GOT3 (cell line): ENCODE data around the gene BLOC1S2.
"Not testable (repeated sequence)": the region's sequence is repeated elsewhere in the genome, so short reads cannot be mapped to it uniquely, and the experiment has no call there.

Experiments used
- DNase-seq: peaks from one replicate; lab custom pipeline; 2025; ENCODE audit warnings: mixed read lengths; lab: John Stamatoyannopoulos, UW

Gene BLOC1S2

DNA sequence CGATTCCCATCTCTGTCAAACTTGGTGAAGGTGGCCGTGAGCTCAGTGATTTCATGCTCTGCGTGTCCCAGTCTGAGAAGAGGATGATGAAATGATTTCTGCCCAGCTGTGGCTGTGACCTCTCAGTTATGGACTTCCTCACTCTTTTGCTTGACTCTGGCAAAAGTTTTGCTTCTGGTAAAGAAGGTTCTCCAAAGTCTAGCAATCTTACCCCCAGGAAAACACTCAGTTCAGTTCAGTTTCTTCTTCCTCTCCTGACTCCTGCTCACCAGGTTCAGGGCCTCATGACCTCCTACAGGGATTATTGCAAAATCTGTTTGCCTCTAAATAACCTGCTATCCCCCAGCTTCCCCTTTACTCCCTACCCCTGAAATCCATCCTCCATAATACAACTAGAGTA lies 4.9 kb upstream of the BLOC1S2 start:
- DNase-seq = no peak

- DNase-seq = no peak
Observed at GRCh38 chr10:100289641-100290040, 3.2 kb upstream of the BLOC1S2 start.

- DNase-seq = no peak
Observed at GRCh38 chr10:100288196-100288595, 1.7 kb upstream of the BLOC1S2 start.

DNA sequence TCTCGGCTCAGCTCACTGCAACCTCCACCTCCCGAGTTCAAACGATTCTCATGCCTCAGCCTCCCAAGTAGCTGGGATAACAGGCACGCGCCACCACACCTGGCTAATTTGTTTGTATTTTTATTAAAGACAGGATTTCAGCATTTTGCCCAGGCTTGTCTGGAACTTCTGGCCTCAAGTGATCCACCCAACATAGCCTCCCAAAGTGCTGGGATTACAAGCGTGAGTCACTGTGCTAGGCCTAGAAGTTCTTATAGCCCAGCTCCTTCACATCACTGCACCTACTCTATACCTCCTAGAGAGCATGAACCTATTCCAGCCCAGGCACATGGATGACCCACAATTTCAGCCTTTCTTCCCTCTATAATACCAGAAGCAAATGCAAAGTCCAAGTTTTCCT lies 1.3 kb upstream of the BLOC1S2 start:
- no peak for DNase-seq

DNA sequence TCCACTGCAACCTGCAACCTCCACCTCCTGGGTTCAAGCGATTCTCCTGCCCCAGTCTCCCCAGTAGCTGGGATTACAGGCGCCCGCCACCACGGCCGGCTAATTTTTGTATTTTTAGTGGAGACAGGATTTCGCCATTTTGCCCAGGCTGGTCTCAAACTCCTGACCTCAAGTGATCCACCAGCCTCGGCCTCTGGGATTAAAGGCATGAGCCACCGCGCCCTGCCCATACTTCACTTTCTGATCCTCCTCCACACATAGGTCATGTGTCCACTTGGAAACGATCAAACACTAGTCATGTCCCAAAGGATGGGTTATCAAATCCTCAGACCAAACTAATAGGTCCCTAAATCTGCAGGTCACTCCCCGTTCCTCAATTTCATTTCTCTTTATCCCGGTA lies 1.2 kb downstream of the BLOC1S2 start:
- not testable (repeated sequence) for DNase-seq

DNA sequence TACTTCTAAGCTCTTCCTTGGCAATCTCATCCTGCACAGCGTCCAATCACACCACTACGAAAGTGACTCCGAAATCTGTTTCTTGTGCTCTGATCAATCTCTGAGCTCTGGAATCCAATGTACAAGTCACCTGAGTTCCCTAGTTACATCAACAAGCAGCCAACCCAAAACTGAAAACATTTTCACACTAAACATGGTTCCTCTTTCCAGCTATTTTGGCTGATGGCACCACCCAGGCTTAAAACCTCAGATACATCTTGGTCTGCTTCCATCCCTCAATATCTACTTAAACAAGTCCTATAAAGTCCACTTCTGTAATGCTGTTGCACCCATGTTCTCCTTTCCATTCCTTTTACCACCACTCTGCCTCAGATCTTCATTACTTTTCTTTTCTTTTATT lies 3.6 kb downstream of the BLOC1S2 start:
- DNase-seq = no peak

DNA sequence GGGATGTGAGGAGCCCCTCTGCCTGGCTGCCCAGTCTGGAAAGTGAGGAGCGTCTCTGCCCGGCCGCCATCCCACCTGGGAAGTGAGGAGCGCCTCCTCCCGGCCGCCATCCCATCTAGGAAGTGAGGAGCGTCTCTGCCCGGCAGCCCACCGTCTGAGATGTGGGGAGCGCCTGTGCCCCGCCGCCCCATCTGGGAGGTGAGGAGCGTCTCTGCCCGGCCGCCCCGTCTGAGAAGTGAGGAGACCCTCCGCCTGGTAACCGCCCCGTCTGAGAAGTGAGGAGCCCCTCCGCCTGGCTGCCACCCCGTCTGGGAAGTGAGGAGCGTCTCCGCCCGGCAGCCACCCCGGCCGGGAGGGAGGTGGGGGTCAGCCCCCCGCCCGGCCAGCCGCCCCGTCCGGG lies 9.5 kb downstream of the BLOC1S2 start:
- DNase-seq = not testable (repeated sequence)

DNA sequence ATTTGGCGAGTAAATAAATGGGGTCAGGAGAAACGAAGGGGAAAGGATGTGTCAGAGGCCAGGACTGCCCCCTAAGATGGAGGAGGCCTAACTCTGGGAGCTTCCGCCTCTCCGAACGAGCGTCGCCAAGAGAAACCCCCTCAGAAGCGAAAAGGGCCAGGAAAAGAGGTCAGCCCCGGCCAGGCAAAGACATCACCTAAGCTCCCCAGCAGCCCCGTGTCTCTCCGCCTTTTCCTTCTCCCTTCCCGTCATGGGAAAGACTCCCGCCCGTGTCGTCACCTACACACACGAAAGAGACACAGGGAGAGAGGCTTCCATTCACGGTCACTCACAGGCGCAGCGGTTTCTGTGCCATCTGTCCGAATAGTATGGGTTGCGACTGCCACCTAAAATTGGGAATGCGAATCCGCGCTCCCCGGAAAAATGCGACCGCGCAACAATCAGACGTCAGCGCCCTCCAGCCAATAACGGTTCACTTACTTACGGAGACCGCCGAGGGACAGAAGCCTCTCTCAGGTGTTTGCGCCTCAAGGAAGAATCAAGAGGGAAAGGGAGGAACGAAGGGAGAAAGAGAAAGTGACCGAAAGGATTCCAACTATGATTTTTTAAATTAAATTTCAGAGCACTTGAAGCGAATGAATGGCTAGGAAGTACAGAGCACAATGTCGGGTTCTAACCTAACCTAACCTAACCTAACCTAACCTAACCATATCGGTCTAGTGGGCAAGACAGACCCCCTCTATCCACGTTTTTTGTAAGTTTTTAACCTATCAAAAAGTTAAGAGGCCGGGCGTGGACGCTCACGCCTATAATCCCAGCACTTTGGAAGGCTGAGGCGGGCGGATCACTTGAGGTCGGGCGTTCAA lies 19.0 kb downstream of the BLOC1S2 start, which contains the start of gene CWF19L1:
Gene CWF19L1 (minus strand): TSS at position 400 of the 866 bp plus-strand sequence. CDS start 45 bp downstream, at position 355.
- DNase-seq = peak; percentile 17

GRCh38 chr10:100265821-100266485 lies 20.5 kb downstream of the BLOC1S2 start:
- DNase-seq = no peak

DNA sequence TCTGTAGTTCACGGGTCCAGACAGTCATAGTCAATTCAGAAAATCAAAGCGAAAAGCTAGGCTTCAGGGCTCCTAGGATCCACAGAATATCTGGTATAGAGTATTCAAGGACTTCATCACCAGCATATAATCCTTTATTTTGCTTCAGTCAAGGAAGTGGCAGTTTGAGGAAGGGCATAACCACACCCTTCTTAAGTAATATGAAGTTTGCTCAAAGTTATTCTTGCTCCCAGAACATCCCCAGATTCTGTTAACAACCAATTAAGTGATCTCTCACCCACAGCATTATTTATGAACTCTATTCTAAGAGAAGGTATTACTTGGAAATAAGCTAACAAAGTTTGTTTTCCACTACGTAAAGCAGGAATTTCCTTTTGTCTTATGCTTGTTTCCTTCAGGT lies 32.3 kb downstream of the BLOC1S2 start:
- DNase-seq = no peak

DNA sequence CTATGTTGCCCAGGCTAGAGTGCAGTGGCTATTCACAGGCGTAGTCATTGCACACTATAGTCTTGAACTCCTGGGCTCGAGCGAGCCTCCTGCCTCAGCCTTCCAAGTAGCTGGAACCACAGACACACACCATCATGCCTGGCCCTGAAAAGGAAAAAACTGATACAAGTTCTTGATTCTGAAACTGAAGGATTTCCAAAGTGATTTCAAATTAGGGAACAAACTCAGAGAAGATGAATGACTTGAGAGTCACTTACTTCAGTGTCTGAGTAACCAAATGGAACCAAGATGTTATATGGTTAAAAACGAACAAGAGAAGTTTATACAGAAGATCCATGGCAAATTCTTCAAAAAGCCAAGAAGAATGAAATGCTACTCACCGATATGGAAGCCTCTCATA lies 33.4 kb downstream of the BLOC1S2 start:
- DNase-seq = no peak

DNA sequence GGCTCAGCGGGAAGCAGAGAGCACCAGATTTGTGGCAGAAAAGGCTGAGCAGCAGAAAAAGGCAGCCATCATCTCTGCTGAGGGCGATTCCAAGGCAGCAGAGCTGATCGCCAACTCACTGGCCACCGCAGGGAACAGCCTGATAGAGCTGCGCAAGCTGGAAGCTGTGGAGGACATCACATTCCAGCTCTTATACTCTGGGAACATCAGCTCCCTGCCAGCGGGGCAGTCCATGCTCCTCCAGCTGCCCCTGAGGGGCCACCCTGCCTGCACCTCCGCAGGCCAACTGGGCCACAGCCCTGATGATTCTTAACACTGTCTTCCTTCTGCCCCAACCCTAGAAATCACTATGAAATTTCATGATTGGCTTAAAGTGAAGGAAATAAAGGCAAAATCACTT lies 37.7 kb downstream of the BLOC1S2 start:
- DNase-seq = no peak

DNA sequence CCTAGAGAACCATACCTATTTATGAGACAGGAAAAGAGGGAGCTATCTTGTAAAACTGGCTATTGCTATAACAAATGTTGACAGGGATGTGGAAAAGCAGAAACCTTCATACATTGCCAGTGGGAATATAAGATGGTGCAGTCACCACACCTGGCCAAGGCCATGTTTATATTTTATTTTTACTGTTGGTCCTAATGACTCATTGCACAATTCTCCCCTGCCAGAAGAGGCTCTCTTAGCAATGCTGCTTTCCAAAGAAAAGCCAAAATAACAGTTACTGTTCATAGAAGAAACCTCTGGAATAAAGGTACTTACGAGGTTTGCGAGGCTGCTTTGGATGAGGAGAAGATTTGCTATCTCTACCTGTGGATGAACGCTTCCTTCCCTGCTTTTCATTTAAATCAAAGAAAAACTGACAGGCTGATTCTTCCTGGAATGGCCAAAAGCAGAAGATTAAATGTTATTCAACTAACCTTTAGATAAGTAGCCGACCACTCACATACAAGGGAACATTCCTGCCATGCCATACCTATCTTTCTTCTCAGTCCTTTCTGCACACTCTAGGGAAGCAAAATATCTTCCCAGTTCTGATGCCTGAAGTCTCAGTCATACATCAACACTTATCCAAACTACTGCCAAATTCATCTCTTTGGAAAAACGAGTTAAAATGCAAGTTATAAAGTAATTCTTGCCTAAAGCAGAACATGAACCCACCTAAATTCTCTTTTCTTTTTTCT lies 40.8 kb downstream of the BLOC1S2 start:
- DNase-seq = no peak

- no peak for DNase-seq
Observed at GRCh38 chr10:100239851-100240250, 46.6 kb downstream of the BLOC1S2 start.

- DNase-seq = no peak
Observed at GRCh38 chr10:100238429-100238828, 48.1 kb downstream of the BLOC1S2 start.

DNA sequence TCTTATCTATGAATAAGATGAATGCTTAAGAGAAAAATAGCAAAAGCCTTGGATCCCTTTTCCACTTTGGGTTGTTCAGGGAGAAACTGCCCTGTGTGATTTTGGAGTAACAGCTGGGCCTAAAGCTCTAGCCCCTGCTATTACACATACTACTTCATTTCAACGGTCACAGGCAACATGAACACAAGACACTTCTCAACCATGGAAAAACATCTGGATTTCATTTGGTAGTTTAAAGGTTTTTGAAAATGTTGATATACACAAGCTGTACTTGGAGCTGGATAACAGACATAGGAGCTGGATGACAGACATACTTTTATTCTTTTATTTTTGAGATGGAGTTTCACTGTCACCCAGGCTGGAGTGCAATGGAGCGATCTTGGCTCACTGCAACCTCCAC lies 54.4 kb downstream of the BLOC1S2 start:
- DNase-seq = no peak

GRCh38 chr10:100229819-100230422 lies 56.6 kb downstream of the BLOC1S2 start:
- DNase-seq = no peak

DNA sequence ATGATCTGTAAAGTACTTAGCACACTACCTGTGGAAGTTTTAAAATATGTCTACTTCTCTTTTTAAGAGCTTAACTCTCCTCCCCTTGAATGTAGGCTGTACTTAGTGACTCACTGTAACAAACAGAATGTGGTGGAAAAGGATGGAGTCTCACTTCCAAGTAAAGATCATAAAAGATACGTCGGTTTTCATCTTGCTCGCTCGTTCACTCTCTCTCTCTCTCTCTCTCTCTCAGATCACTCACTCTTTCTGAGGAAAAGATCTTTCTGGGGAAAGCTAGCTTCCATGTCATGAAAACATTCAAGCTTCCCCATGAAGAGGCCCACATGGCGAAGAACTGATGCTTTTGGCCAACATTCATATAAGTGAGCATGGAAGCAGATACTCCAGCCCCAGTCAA lies 62.6 kb downstream of the BLOC1S2 start:
- no peak for DNase-seq
